Activated CD8-positive, alpha-beta T cell treated with anti-CD3 and anti-CD28 coated beads for 36 hours (primary cell): ENCODE results near the gene SMTNL2. TPM values are rescaled to one million over a fixed set of nuclear protein-coding genes. Genes with fewer than 3 reads are reported as not detected.
A peak's percentile ranks its signal among the peaks of the same experiment; 100 is the strongest.

Experiments
- ATAC-seq: fragments of 200-7000 bp; cut with Tn5 transposase; one replicate; pipeline ENCODE4 v1.10.0; 2021; ENCODE audit warnings: mild to moderate bottlenecking, moderate library complexity
- CTCF ChIA-PET: fragments of 350-600 bp; sonication (Branson Sonifier 250); formaldehyde crosslinking; loops from one replicate; lab custom pipeline; 2021; ENCODE audit warnings: antibody characterized with exemption; lab: Charles Lee
- POLR2A ChIA-PET: fragments of 350-600 bp; sonication (Branson Sonifier 250); formaldehyde crosslinking; loops from one replicate; lab custom pipeline; 2021; ENCODE audit warnings: antibody characterized with exemption; lab: Charles Lee
- DNase-seq: peaks from one replicate; pipeline ENCODE4 v3.0.0-alpha.2; 2020
- H3K27ac Mint-ChIP-seq: one replicate; pipeline ENCODE4 v1.8.0; 2021; ENCODE audit warnings: mild to moderate bottlenecking, mixed read lengths
- H3K27me3 Mint-ChIP-seq: one replicate; pipeline ENCODE4 v1.8.0; 2021; ENCODE audit warnings: mixed read lengths
- H3K36me3 Mint-ChIP-seq: one replicate; pipeline ENCODE4 v1.8.0; 2021; ENCODE audit warnings: low read depth, mixed read lengths
- H3K4me1 Mint-ChIP-seq: one replicate; pipeline ENCODE4 v1.8.0; 2021; ENCODE audit warnings: low read depth, mixed read lengths
- H3K4me3 Mint-ChIP-seq: one replicate; pipeline ENCODE4 v1.8.0; 2021; ENCODE audit warnings: mild to moderate bottlenecking, moderate library complexity, mixed read lengths
- H3K9me3 Mint-ChIP-seq: one replicate; pipeline ENCODE4 v1.8.0; 2021; ENCODE audit warnings: mixed read lengths
- CTCF ChIP-seq: fragments of 200-600 bp; IDR thresholded peaks from one replicate; pipeline ENCODE4 v1.8.0; 2022; ENCODE audit warnings: antibody characterized with exemption, mild to moderate bottlenecking
- intact Hi-C: fragments of 100-400 bp; cut with micrococcal nuclease; formaldehyde crosslinking; loops from one replicate; pipeline ENCODE4 v1.10.0; 2022
- total RNA-seq, 2 experiments: library from RNA; stranded (reverse); gene quantifications; one replicate each; pipeline ENCODE4 v1.2.3, GENCODE V29; 2021

SMTNL2 gene
- total RNA-seq, 2 experiments from 2014 or later = not detected

GRCh38 chr17:4572131-4572530, 12.2 kb upstream of the SMTNL2 start:
- ATAC-seq (no peak), DNase-seq (no peak)
- intact Hi-C loops = no loop called here
- Mint-ChIP-seq H3K27ac (no peak overlapping the region), H3K36me3 (no peaks in the 10 kb centered on the region), H3K4me1 (peaks cover 15% of the 10 kb centered on the region), H3K27me3 (no peaks in the 10 kb centered on the region), H3K4me3 (no peak overlapping the region), H3K9me3 (no peaks in the 10 kb centered on the region)
- ChIA-PET POLR2A (no interaction called here), CTCF (no interaction called here)
- TF ChIP-seq CTCF = no peak

- ChIA-PET CTCF (interaction anchor here (1.3 to 1.6 kb wide), 3 partner anchors 8 to 52 kb away, joined by 5 to 9 read pairs (median 6); no protein-coding TSS in a partner anchor), POLR2A (interaction anchor here (1.0 kb wide), 1 partner anchor 17 kb away, joined by 3 read pairs; no protein-coding TSS in a partner anchor)
- peaks cover 15% of the 10 kb centered on the region for H3K4me1 Mint-ChIP-seq
- DNase-seq (no peak), ATAC-seq (no peak)
- no peaks in the 10 kb centered on the region for H3K27me3 Mint-ChIP-seq
- intact Hi-C loops = no loop called here
- no peak overlapping the region for H3K4me3 Mint-ChIP-seq
- no peak for TF ChIP-seq CTCF
- H3K9me3 Mint-ChIP-seq = no peaks in the 10 kb centered on the region
- H3K27ac Mint-ChIP-seq = no peak overlapping the region
- H3K36me3 Mint-ChIP-seq = no peaks in the 10 kb centered on the region
These were observed 11.2 kb upstream of the SMTNL2 start for GRCh38 chr17:4573115-4573514.

- H3K27ac Mint-ChIP-seq = no peak overlapping the region
- intact Hi-C loops = no loop called here
- peaks cover 15% of the 10 kb centered on the region for H3K4me1 Mint-ChIP-seq
- TF ChIP-seq CTCF = no peak
- POLR2A ChIA-PET = interaction anchor here (1.0 kb wide), 1 partner anchor 18 kb away, joined by 3 read pairs; no protein-coding TSS in a partner anchor
- no peak overlapping the region for H3K4me3 Mint-ChIP-seq
- no peaks in the 10 kb centered on the region for H3K36me3 Mint-ChIP-seq
- CTCF ChIA-PET = interaction anchor here (1.3 to 1.6 kb wide), 3 partner anchors 9 to 52 kb away, joined by 5 to 9 read pairs (median 6); no protein-coding TSS in a partner anchor
- no peaks in the 10 kb centered on the region for H3K9me3 Mint-ChIP-seq
- DNase-seq = peak; percentile 88
- no peaks in the 10 kb centered on the region for H3K27me3 Mint-ChIP-seq
- ATAC-seq = peak; percentile 99
These were observed 10.7 kb upstream of the SMTNL2 start for GRCh38 chr17:4573669-4574068.

- intact Hi-C loops = no loop called here
- no peak overlapping the region for H3K27ac Mint-ChIP-seq
- no peaks in the 10 kb centered on the region for H3K27me3 Mint-ChIP-seq
- CTCF ChIA-PET = interaction anchor here (1.3 to 1.6 kb wide), 3 partner anchors 10 to 51 kb away, joined by 5 to 9 read pairs (median 6); no protein-coding TSS in a partner anchor
- no peak for DNase-seq
- no peaks in the 10 kb centered on the region for H3K36me3 Mint-ChIP-seq
- TF ChIP-seq CTCF = no peak
- ATAC-seq = no peak
- H3K4me1 Mint-ChIP-seq = peaks cover 15% of the 10 kb centered on the region
- H3K4me3 Mint-ChIP-seq = no peak overlapping the region
- POLR2A ChIA-PET = interaction anchor here (1.1 kb wide), 1 partner anchor 13 kb away, joined by 3 read pairs; no protein-coding TSS in a partner anchor
- H3K9me3 Mint-ChIP-seq = no peaks in the 10 kb centered on the region
These were observed 9.8 kb upstream of the SMTNL2 start for GRCh38 chr17:4574448-4575045.

GRCh38 chr17:4576161-4576558, 8.2 kb upstream of the SMTNL2 start:
- ChIA-PET POLR2A (no interaction called here), CTCF (interaction anchor here (2.6 kb wide), 1 partner anchor 10 kb away, joined by 15 read pairs; no protein-coding TSS in a partner anchor)
- DNase-seq = no peak
- Mint-ChIP-seq H3K27me3 (no peaks in the 10 kb centered on the region), H3K27ac (no peak overlapping the region), H3K4me1 (peaks cover 15% of the 10 kb centered on the region), H3K4me3 (no peak overlapping the region), H3K9me3 (no peaks in the 10 kb centered on the region), H3K36me3 (no peaks in the 10 kb centered on the region)
- intact Hi-C loops = no loop called here
- TF ChIP-seq CTCF = no peak
- no peak for ATAC-seq
